ENCODE results near the gene NTRK3. TPM values are rescaled to one million over a fixed set of nuclear protein-coding genes. Genes with fewer than 3 reads are reported as not detected.

The NTRK3 gene
- total and polyA plus RNA-seq, 2 donors (not counting 3 experiments of a cell fraction or from before 2014, with no cell fraction given), result not detected

DNA sequence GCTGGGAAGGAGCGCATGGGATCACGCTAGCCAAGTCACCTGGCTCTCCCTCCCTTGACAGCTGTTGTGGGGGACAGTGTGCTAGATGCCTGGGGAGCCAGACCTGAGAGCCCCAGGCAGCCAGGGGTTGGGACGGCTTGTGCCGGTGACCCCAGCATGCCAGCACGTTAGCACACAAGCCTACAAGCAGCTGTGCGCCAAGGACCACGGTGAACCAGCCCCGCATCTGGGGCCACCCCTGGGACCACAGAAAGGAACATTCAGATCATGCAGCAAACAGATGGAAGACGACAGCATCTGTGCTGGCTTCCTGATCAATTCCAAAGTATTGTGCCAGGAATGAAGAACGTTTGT, 64.8 kb downstream of the NTRK3 start:
- H2AFZ ChIP-seq (ENCODE audit: low read depth, low read length), result no peak overlapping the region
- H3K4me1 ChIP-seq (ENCODE audit: control insufficient read depth, extremely low read depth, insufficient read depth, low read length), result no peaks in the 10 kb centered on the region
- H3K4me2 ChIP-seq (ENCODE audit: insufficient read depth, low read length), result no peak overlapping the region
- CTCF ChIA-PET, result no interaction called here
- no peaks in the 10 kb centered on the region for H4K20me1 ChIP-seq (replicated peaks; ENCODE audit: control insufficient read depth, extremely low read depth, insufficient read depth, low read length)
- no peaks in the 10 kb centered on the region for H3K9me1 ChIP-seq (replicated peaks; ENCODE audit: control insufficient read depth, extremely low read depth, insufficient read depth, low read length)
- no peak overlapping the region for H3K4me3 ChIP-seq (replicated peaks in 1 of 3; ENCODE audit: insufficient read depth in 1 of 3, low read depth in 1 of 3, low read length in 3 of 3)
- intact Hi-C loops (cut with micrococcal nuclease), result no loop called here
- POLR2A ChIA-PET, result no interaction called here
- no TSS peak for BruUV-seq (replicated peaks)
- no peaks in the 10 kb centered on the region for H3K36me3 ChIP-seq (ENCODE audit: control insufficient read depth in 2 of 2, extremely low read depth in 1 of 2, insufficient read depth in 2 of 2, low read length in 2 of 2)
- DNase-seq (ENCODE audit: low read depth, low spot score), result no peak
- TF ChIP-seq GATA2 (IDR thresholded peaks at IDR 0.05; ENCODE audit: insufficient read depth, insufficient read length, low read depth, low read length), result no peak
- TF ChIP-seq EZH2 (IDR thresholded peaks at IDR 0.05; ENCODE audit: borderline replicate concordance, low read depth, low read length, severe bottlenecking), result no peak
- TF ChIP-seq, protein P1, sequence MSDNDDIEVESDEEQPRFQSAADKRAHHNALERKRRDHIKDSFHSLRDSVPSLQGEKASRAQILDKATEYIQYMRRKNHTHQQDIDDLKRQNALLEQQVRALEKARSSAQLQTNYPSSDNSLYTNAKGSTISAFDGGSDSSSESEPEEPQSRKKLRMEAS (IDR thresholded peaks at IDR 0.05; ENCODE audit: insufficient read depth, insufficient read length), result no peak
- TF ChIP-seq JUN (IDR thresholded peaks at IDR 0.05; ENCODE audit: borderline replicate concordance, insufficient read depth, insufficient read length, low read depth), result no peak
- no peak for TF ChIP-seq FOS (IDR thresholded peaks at IDR 0.05; ENCODE audit: borderline replicate concordance, insufficient read depth, low read length)
- no peak for TF ChIP-seq MYC (IDR thresholded peaks at IDR 0.05; ENCODE audit: low read depth, low read length)
- H3K79me2 ChIP-seq (ENCODE audit: control insufficient read depth, insufficient read depth, low read length), result no peaks in the 10 kb centered on the region
- peaks cover 10% of the 10 kb centered on the region for H3K9me3 ChIP-seq (replicated peaks; ENCODE audit: control insufficient read depth, insufficient read depth, low read length)
- H3K27ac ChIP-seq (ENCODE audit: insufficient read depth, low read depth, low read length), result no peak overlapping the region
- dilution Hi-C loops (cut with MboI; ENCODE audit: extremely low pct_ligation_motif_present, low sequenced_read_pairs), result no loop called here
- no peak for FAIRE-seq
- no peaks in the 10 kb centered on the region for H3K27me3 ChIP-seq (ENCODE audit: control insufficient read depth in 2 of 2, insufficient read depth in 2 of 2, low read length in 2 of 2)
- H3K9ac ChIP-seq (replicated peaks; ENCODE audit: extremely low read depth, insufficient read depth, low read length), result no peak overlapping the region

GRCh38 chr15:88190232-88190631, 66.3 kb downstream of the NTRK3 start:
- Histone ChIP-seq H3K4me3 (replicated peaks in 1 of 3; ENCODE audit: insufficient read depth in 1 of 3, low read depth in 1 of 3, low read length in 3 of 3) (no peak overlapping the region), H3K9ac (replicated peaks; ENCODE audit: extremely low read depth, insufficient read depth, low read length) (no peak overlapping the region), H4K20me1 (replicated peaks; ENCODE audit: control insufficient read depth, extremely low read depth, insufficient read depth, low read length) (no peaks in the 10 kb centered on the region), H3K27ac (ENCODE audit: insufficient read depth, low read depth, low read length) (no peak overlapping the region), H3K9me3 (replicated peaks; ENCODE audit: control insufficient read depth, insufficient read depth, low read length) (peaks cover 10% of the 10 kb centered on the region), H3K4me1 (ENCODE audit: control insufficient read depth, extremely low read depth, insufficient read depth, low read length) (no peaks in the 10 kb centered on the region), H3K36me3 (ENCODE audit: control insufficient read depth in 2 of 2, extremely low read depth in 1 of 2, insufficient read depth in 2 of 2, low read length in 2 of 2) (no peaks in the 10 kb centered on the region), H3K27me3 (ENCODE audit: control insufficient read depth in 2 of 2, insufficient read depth in 2 of 2, low read length in 2 of 2) (no peaks in the 10 kb centered on the region), H2AFZ (ENCODE audit: low read depth, low read length) (no peak overlapping the region), H3K4me2 (ENCODE audit: insufficient read depth, low read length) (no peak overlapping the region), H3K9me1 (replicated peaks; ENCODE audit: control insufficient read depth, extremely low read depth, insufficient read depth, low read length) (no peaks in the 10 kb centered on the region), H3K79me2 (ENCODE audit: control insufficient read depth, insufficient read depth, low read length) (no peaks in the 10 kb centered on the region)
- no TSS peak for BruUV-seq (replicated peaks)
- FAIRE-seq (no peak), DNase-seq (ENCODE audit: low read depth, low spot score) (no peak)
- ChIA-PET CTCF (no interaction called here), POLR2A (no interaction called here)
- dilution Hi-C loops (cut with MboI; ENCODE audit: extremely low pct_ligation_motif_present, low sequenced_read_pairs) (no loop called here), intact Hi-C loops (cut with micrococcal nuclease) (no loop called here)
- TF ChIP-seq, protein P1 (IDR thresholded peaks at IDR 0.05; ENCODE audit: insufficient read depth, insufficient read length), result no peak
- no peak for TF ChIP-seq FOS (IDR thresholded peaks at IDR 0.05; ENCODE audit: borderline replicate concordance, insufficient read depth, low read length)
- TF ChIP-seq EZH2 (IDR thresholded peaks at IDR 0.05; ENCODE audit: borderline replicate concordance, low read depth, low read length, severe bottlenecking), result no peak
- TF ChIP-seq GATA2 (IDR thresholded peaks at IDR 0.05; ENCODE audit: insufficient read depth, insufficient read length, low read depth, low read length), result no peak
- no peak for TF ChIP-seq MYC (IDR thresholded peaks at IDR 0.05; ENCODE audit: low read depth, low read length)
- TF ChIP-seq POLR2AphosphoS5 (IDR thresholded peaks at IDR 0.05; ENCODE audit: insufficient read depth, low read depth, low read length), result no peak
- TF ChIP-seq JUN (IDR thresholded peaks at IDR 0.05; ENCODE audit: borderline replicate concordance, insufficient read depth, insufficient read length, low read depth), result no peak
- TF ChIP-seq, protein P2, sequence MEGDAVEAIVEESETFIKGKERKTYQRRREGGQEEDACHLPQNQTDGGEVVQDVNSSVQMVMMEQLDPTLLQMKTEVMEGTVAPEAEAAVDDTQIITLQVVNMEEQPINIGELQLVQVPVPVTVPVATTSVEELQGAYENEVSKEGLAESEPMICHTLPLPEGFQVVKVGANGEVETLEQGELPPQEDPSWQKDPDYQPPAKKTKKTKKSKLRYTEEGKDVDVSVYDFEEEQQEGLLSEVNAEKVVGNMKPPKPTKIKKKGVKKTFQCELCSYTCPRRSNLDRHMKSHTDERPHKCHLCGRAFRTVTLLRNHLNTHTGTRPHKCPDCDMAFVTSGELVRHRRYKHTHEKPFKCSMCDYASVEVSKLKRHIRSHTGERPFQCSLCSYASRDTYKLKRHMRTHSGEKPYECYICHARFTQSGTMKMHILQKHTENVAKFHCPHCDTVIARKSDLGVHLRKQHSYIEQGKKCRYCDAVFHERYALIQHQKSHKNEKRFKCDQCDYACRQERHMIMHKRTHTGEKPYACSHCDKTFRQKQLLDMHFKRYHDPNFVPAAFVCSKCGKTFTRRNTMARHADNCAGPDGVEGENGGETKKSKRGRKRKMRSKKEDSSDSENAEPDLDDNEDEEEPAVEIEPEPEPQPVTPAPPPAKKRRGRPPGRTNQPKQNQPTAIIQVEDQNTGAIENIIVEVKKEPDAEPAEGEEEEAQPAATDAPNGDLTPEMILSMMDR (IDR thresholded peaks at IDR 0.05; ENCODE audit: extremely low read depth in 1 of 2, insufficient read depth in 1 of 2, low read depth in 1 of 2, low read length in 2 of 2), result no peak
- no peak for TF ChIP-seq POLR2A (IDR thresholded peaks at IDR 0.05; ENCODE audit: low read depth, low read length)

Data from endothelial cell of umbilical vein (primary cell).